Panc1 (cell line): ENCODE results near the gene TOGARAM1. TPM values are rescaled to one million over a fixed set of nuclear protein-coding genes. Genes with fewer than 3 reads are reported as not detected.
"Not testable (repeated sequence)": the region's sequence is repeated elsewhere in the genome, so short reads cannot be mapped to it uniquely, and the experiment has no call there.

Experiments used
- ATAC-seq: fragments of 200-7000 bp; cut with Tn5 transposase; 2 replicates; pipeline ENCODE4 v1.9.1; 2020; ENCODE audit warnings: mild to moderate bottlenecking, moderate library complexity
- BruUV-seq: library from RNA; stranded (reverse); fragments of 400-500 nt; replicated peaks from 2 replicates; lab custom pipeline; 2021; lab: Mats Ljungman, UMichigan
- CTCF ChIA-PET: fragments of 300-600 bp; sonication (Branson Sonifier 250); formaldehyde crosslinking; loops from one replicate; lab custom pipeline; 2022; ENCODE audit warnings: antibody characterized with exemption; lab: Charles Lee
- POLR2A ChIA-PET: fragments of 300-600 bp; sonication (Branson Sonifier 250); formaldehyde crosslinking; loops from one replicate; lab custom pipeline; 2022; ENCODE audit warnings: antibody characterized with exemption; lab: Charles Lee
- DNase-seq: peaks from one replicate; pipeline ENCODE4 v3.0.0-alpha.2; 2010; ENCODE audit warnings: low read depth, low spot score
- H3K27ac ChIP-seq: 2 replicates; pipeline ENCODE4 v1.5.1; 2011; ENCODE audit warnings: mild to moderate bottlenecking, low read length, inconsistent platforms
- H3K27me3 ChIP-seq: fragments of 200-500 bp; sonication (Bioruptor generic); 2 replicates; pipeline ENCODE4 v1.6.0; 2014; ENCODE audit warnings: low read length, inconsistent platforms; ENCODE audit not compliant: control insufficient read depth, insufficient read depth
- H3K36me3 ChIP-seq: fragments of 200-500 bp; sonication (Bioruptor generic); 2 replicates; pipeline ENCODE4 v1.5.1; 2014; ENCODE audit warnings: inconsistent platforms, mild to moderate bottlenecking, low read length, moderate library complexity; ENCODE audit not compliant: control insufficient read depth, insufficient read depth
- H3K4me1 ChIP-seq: 2 replicates; pipeline ENCODE4 v1.5.1; 2011; ENCODE audit warnings: inconsistent platforms, mild to moderate bottlenecking, low read length, moderate library complexity; ENCODE audit not compliant: control insufficient read depth, insufficient read depth
- H3K4me3 ChIP-seq, 2 experiments: 2 replicates each; pipeline ENCODE4 v1.5.1; 2011 to 2012; ENCODE audit warnings: low read depth in 2 of 2, low read length in 2 of 2, mild to moderate bottlenecking in 2 of 2, inconsistent platforms in 1 of 2, moderate library complexity in 1 of 2
- H3K9me3 ChIP-seq: fragments of 200-500 bp; sonication (Bioruptor generic); 2 replicates; pipeline ENCODE4 v1.5.1; 2014; ENCODE audit warnings: low read depth, mild to moderate bottlenecking, inconsistent platforms, low read length, moderate library complexity; ENCODE audit not compliant: control insufficient read depth, insufficient read depth
- CTCF ChIP-seq: fragments of 450-650 bp; IDR thresholded peaks from 2 replicates; pipeline ENCODE4 v1.5.1; 2017; ENCODE audit warnings: mild to moderate bottlenecking
- POLR2AphosphoS5 ChIP-seq: IDR thresholded peaks from 2 replicates; pipeline ENCODE4 v1.6.1; 2012; ENCODE audit warnings: mild to moderate bottlenecking, low read depth, low read length, moderate library complexity
- REST ChIP-seq, 2 experiments: IDR thresholded peaks; 2 replicates each; pipeline ENCODE4 v1.6.1; 2011 to 2012; ENCODE audit warnings: low read depth in 2 of 2, control low read depth in 1 of 2, low read length in 1 of 2, mild to moderate bottlenecking in 1 of 2, moderate library complexity in 1 of 2; ENCODE audit not compliant: insufficient read depth in 1 of 2
- SIN3A ChIP-seq: IDR thresholded peaks from 2 replicates; pipeline ENCODE4 v1.6.1; 2012; ENCODE audit warnings: low read depth, mild to moderate bottlenecking, low read length, moderate library complexity, borderline replicate concordance; ENCODE audit not compliant: insufficient read depth
- TCF7L2 ChIP-seq: IDR thresholded peaks from 2 replicates; pipeline ENCODE4 v1.6.1; 2011; ENCODE audit warnings: mild to moderate bottlenecking, low read depth, low read length, inconsistent platforms
- in situ Hi-C: cut with HindIII; loops from 2 replicates; pipeline ENCODE4 v1.10.0; 2016; ENCODE audit warnings: low sequenced_read_pairs, low pct_unique_long_range_greater_than_20kb
- intact Hi-C: fragments of 100-400 bp; cut with micrococcal nuclease; formaldehyde crosslinking; loops from one replicate; pipeline ENCODE4 v1.10.0; 2022; ENCODE audit not compliant: unreplicated experiment
- total RNA-seq: library from RNA; stranded (reverse); gene quantifications from one replicate; pipeline ENCODE4 v1.2.1, GENCODE V29; 2021; ENCODE audit not compliant: unreplicated experiment

The TOGARAM1 gene
- total RNA-seq, 1 experiment from 2014 or later, result 11.6 TPM

GRCh38 chr14:45078323-45078722 is 116.3 kb downstream of the TOGARAM1 start:
- POLR2A ChIA-PET, result no interaction called here
- no peak for TF ChIP-seq CTCF
- TF ChIP-seq REST (IDR thresholded peaks at IDR 0.05; ENCODE audit: insufficient read depth in 1 of 2, low read depth in 2 of 2, low read length in 1 of 2), result no peak
- no peak for TF ChIP-seq POLR2AphosphoS5
- TF ChIP-seq SIN3A, result no peak
- no peak for TF ChIP-seq TCF7L2
- BruUV-seq, result no TSS peak

GRCh38 chr14:45080416-45080968 is 118.5 kb downstream of the TOGARAM1 start:
- H3K36me3 ChIP-seq, H3K4me1 ChIP-seq, BruUV-seq, POLR2A ChIA-PET, in situ Hi-C loops, CTCF ChIA-PET, H3K27ac ChIP-seq, intact Hi-C loops, H3K27me3 ChIP-seq, ATAC-seq, H3K9me3 ChIP-seq, DNase-seq, H3K4me3 ChIP-seq: not testable (repeated sequence)

More at GRCh38 chr14:45078323-45078722, 116.3 kb downstream of the TOGARAM1 start:
- ATAC-seq (no peak), DNase-seq (no peak)
- in situ Hi-C loops (no loop called here), intact Hi-C loops (no loop called here)
- Histone ChIP-seq H3K9me3 (no peaks in the 10 kb centered on the region), H3K27ac (no peak overlapping the region), H3K4me1 (peaks cover 3% of the 10 kb centered on the region), H3K4me3 (no peak overlapping the region), H3K27me3 (no peaks in the 10 kb centered on the region), H3K36me3 (no peaks in the 10 kb centered on the region)
- CTCF ChIA-PET, result no interaction called here

- BruUV-seq, DNase-seq, intact Hi-C loops, H3K4me3 ChIP-seq, H3K27ac ChIP-seq, H3K36me3 ChIP-seq, H3K27me3 ChIP-seq, CTCF ChIA-PET, H3K4me1 ChIP-seq, in situ Hi-C loops, ATAC-seq, POLR2A ChIA-PET, H3K9me3 ChIP-seq: not testable (repeated sequence)
Measured at GRCh38 chr14:45081096-45081495, 119.1 kb downstream of the TOGARAM1 start.
